ENCODE measurements around the gene POLD2.

- TF ChIP-seq EZH2 (IDR thresholded peaks at IDR 0.05; ENCODE audit: insufficient read depth, poor library complexity, severe bottlenecking) (no peak), EZH2phosphoT487 (IDR thresholded peaks at IDR 0.05; ENCODE audit: insufficient read depth, low read depth) (no peak)
Measured at GRCh38 chr7:44148961-44149536, 25.7 kb upstream of the POLD2 start.

Measured in GM23248 (cell line).